HG03521 (cell line): Measurements from ENCODE around the gene KCNH2.
"Not testable (repeated sequence)": the region's sequence is repeated elsewhere in the genome, so short reads cannot be mapped to it uniquely, and the experiment has no call there.

Experiments used
- ATAC-seq: cut with Tn5 transposase; IDR thresholded peaks from one replicate; pipeline ENCODE4 v1.9.1; 2021; ENCODE audit warnings: mild to moderate bottlenecking, moderate library complexity; ENCODE audit not compliant: unreplicated experiment

The KCNH2 gene, protein sequence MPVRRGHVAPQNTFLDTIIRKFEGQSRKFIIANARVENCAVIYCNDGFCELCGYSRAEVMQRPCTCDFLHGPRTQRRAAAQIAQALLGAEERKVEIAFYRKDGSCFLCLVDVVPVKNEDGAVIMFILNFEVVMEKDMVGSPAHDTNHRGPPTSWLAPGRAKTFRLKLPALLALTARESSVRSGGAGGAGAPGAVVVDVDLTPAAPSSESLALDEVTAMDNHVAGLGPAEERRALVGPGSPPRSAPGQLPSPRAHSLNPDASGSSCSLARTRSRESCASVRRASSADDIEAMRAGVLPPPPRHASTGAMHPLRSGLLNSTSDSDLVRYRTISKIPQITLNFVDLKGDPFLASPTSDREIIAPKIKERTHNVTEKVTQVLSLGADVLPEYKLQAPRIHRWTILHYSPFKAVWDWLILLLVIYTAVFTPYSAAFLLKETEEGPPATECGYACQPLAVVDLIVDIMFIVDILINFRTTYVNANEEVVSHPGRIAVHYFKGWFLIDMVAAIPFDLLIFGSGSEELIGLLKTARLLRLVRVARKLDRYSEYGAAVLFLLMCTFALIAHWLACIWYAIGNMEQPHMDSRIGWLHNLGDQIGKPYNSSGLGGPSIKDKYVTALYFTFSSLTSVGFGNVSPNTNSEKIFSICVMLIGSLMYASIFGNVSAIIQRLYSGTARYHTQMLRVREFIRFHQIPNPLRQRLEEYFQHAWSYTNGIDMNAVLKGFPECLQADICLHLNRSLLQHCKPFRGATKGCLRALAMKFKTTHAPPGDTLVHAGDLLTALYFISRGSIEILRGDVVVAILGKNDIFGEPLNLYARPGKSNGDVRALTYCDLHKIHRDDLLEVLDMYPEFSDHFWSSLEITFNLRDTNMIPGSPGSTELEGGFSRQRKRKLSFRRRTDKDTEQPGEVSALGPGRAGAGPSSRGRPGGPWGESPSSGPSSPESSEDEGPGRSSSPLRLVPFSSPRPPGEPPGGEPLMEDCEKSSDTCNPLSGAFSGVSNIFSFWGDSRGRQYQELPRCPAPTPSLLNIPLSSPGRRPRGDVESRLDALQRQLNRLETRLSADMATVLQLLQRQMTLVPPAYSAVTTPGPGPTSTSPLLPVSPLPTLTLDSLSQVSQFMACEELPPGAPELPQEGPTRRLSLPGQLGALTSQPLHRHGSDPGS

DNA sequence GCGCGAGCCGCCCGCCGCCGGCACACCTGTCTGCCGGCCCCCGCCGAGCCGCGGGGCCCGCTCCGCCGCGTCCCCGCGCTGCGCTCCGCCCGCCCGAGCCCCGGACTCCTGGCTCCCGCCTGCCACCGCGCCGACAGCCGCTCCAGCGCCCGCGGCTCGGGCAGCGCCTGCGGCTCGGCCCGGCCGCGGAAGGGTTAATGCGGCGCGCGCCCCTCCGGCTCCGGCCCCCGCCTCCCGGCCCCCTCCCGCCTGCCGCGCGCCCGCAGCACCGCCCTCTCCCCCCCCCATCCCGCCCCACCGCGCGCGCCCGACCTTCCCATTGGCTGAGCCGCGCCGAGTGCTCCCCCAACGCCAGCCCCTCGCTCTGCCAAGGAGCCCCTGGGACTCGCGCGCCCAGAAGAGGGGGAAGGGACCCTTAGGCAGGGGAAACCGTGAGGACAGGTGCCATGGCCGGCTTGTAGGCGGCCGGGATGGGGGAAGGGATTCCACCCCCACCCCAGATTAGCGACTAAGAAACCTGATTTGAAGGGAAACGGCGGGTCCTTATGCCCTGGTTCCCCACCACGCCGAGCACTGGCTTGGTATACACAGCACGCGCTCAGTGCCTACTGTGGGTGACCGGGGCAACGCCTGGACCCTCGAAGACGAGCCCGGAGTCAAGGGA lies at the start of gene KCNH2:
TSS of gene KCNH2 (minus strand) at position 196 of the 664 bp plus-strand sequence. CDS start 408 bp downstream, outside the sequence.
- ATAC-seq: no peak

DNA sequence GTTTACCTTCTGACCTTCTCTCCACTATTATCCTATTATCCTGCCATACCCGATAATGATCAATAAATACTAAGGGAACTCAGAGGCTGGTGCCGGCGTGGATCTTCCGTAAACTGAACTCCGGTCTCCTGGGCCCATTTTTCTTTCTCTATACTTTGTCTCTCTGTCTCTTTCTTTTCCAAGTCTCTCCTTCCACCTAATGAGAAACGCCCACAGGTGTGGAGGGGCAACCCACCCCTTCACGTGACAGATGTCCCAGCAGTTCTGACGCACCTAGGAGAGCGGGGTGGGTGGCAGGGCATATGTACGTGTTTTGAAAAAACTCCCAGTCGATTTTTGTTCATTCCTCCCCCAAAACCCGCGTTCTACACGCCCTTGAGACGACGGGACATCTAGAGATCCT lies 49.6 kb upstream of the KCNH2 start:
- ATAC-seq: not testable (repeated sequence)

DNA sequence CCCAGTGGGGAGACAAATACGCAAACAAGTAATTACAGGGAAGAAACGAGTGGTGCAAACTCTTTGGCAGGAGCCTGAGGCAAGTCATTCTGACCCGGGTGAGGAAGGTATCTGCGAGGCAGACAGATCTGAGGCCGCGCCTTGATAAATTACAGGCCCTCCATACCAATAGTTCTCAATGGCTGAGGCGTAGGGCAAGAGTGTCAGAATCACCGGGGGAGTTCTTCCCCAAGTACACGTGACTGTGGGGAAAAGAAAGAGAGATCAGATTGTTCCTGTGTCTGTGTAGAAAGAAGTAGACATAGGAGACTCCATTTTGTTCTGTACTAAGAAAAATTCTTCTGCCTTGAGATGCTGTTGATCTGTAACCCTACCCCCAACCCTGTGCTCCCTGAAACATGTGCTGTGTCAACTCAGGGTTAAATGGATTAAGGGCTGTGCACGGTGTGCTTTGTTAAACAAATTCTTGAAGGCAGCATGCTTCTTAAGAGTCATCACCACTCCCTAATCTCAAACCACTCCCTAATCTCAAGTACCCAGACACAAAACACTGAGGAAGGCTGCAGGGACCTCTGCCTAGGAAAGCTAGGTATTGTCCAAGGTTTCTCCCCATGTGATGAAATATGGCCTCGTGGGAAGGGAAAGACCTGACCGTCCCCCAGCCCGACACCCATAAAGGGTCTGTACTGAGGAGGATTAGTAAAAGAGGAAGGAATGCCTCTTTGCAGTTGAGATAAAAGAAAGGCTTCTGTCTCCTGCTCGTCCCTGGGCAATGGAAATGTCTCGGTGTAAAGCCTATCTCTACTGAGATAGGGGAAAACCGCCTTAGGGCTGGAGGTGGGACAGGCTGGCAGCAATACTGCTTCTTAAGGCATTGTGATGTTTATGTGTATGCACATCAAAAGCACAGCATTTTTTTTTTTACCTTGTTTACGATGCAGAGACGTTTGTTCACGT lies 48.9 kb upstream of the KCNH2 start:
- not testable (repeated sequence) for ATAC-seq

DNA sequence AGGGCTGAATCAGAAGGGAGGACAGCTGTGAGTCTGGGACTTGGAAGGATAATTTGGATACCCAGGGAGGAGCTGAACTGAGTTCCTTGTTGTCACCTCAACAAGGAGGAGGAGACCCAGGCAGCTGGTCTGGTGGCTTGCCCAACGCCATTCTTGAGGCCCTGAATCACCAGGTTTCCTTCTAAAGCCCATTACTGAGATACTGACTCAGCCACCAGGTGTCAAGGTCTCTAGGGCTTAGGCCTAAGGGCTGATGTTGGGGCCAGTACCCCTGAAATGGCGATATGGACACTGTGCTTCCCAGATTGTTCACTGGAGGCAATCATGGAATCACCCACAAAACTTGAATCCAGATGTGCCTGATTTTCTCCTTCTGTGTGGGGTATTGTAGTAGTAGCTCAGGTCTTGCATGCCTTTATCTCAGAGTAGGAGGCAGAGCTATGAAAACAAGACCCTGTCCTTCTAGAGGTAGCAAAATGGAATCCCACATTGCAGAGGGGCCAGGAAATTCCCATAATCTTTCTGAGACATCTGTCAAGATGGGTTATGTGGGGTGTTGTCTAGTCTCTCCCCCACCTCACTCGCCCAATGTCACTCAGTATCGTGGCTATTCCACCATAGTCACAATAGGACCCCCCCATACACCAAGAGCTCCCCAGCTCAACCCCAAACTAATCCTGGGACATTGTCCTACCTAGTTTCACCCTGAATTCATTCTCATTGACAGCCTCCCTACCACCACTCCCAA lies 48.0 kb upstream of the KCNH2 start:
- ATAC-seq: no peak

DNA sequence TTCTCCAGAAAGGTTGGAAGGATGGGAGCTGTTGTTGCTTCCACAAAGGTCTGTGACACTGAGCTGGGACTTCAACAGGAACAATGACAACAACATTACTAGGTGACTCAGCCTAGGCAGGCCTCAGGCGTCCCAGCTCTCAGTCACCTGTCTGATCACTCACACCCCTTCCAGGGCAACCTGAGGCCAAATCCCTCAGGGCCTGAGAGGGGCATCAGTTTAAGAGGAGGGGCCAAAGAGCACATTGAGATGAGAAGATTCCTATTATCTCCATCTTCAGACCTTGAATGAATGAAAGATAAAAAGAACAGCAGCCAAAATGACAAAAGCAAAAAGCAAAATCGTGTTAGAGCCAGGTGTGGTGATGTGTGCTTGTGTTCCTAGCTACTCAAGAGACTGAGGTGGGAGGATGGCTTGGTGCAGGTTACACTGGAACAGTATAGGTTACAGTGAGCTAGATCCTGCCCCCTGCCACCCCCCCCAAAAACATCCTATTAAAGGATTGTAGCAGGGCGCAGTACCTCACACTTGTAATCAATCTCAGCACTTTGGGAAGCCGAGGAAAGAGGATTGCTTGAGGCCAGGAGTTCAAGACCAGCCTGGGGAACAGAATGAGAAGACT lies 46.4 kb upstream of the KCNH2 start, which contains the start of gene ATG9B:
TSS of gene ATG9B (minus strand) at position 60 of the 622 bp plus-strand sequence. CDS start 71 bp downstream, outside the sequence.
- no peak for ATAC-seq

DNA sequence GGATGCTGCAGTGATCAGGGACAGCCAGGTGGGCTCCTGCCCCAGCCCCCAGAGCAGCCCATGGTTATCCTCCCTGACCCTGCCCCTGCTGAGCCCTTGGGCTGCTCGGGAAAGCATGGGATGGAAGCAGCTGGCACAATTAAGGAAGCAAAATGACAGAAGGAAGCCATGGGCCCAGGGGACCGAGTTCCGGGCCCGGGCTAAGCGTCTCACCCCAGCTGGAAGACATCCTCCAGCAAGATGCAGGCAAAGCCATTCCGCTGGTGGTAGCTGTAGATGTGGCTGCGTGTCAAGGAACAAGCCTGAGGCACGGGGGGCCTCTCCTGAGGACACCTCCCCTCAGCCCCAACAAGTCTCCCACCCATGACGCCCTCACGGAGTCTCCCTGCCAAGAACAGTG lies 45.1 kb upstream of the KCNH2 start:
- ATAC-seq: no peak

DNA sequence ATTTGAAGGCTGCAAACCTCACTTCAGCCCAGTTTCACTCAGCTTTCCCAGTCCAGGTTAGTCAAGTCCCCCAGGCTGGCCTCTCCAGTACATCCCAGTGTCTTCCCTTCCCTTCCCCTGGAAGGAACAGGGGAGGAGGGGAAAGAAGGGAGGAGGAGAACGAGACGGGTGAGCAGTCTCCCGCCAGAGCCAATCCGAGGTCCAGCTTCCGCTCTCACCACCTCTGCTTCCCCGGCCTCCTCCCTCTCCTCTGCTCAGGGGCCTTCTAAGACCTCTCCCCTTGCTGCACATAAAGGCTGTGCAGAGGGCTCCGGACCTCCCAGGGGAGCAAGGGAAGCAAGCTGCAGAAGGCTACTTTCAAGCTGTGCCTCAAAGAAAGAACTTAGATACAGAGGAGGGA lies 42.1 kb upstream of the KCNH2 start:
- no peak for ATAC-seq

DNA sequence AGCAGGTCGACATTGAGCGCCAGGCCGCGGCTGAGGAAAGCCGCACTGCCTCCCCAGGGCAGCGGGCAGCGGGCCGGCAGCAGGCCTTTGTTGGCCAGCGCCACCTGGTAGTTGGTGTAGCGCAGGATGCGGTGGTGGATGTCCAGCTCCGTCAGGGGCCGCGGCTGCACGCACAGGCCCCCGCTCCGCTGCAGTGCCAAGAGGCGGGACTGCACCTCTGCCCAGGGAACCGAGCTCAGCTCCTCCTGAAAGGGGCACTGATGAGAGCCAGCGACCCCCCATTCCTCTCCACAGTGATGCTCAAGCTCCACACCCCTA lies 41.0 kb upstream of the KCNH2 start:
- ATAC-seq: no peak

DNA sequence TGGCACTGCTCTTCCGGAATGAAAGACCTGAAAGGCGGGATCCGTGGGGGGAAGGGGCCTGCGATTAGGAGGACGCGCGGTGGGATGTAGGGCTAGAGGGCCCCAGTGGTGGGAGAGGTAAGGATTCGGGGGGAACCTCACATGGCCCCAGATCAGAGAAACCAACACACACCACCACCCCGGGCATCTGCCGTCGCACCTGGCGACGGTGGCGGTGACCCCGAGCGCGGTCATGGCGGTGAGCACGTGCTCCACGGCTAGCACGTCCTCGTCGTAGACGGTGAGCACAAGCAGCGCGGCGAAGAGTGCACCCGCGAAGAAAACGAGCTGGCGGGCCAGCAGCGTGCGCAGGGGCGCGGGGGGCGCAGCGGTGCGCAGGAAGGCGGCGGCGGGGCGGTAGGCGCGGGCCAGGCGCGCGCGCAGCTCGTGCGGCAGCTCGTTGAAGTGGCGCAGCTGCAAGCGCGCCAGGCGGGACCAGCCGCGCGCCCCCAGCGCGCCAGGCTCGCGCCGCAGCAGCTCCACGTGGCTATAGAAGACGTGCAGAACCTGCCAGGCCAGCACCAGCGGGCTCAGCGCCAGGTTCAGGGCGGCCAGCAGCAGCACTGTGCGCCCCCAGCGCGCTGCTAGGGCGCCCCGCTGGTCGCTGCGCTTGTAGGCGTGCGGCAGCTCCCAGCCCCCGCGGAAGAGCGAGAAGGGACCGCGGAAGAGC lies 40.5 kb upstream of the KCNH2 start:
- no peak for ATAC-seq

DNA sequence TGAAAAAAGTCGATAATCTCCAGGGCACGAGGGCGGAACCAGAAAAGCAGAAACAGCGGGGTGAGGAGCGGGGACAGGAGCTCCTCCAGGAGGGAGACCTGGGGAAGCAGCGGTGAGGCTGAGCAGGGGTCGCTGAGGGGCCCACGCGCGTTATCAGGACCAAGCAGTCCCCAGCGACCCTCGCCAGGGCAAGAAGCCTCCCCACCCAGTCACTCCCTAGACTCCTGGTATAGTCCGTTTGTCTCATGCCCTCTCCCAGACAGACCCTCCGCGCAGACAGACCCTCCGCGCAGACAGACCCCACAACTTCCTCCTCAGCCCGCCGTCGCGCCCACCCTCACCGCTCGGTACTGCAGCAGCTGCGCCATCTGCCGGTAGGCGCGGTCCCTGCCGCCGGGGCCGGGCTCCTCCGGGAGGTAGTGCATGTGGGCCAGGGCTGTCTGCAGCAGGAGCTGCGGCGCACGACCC lies 39.9 kb upstream of the KCNH2 start:
- ATAC-seq: no peak

DNA sequence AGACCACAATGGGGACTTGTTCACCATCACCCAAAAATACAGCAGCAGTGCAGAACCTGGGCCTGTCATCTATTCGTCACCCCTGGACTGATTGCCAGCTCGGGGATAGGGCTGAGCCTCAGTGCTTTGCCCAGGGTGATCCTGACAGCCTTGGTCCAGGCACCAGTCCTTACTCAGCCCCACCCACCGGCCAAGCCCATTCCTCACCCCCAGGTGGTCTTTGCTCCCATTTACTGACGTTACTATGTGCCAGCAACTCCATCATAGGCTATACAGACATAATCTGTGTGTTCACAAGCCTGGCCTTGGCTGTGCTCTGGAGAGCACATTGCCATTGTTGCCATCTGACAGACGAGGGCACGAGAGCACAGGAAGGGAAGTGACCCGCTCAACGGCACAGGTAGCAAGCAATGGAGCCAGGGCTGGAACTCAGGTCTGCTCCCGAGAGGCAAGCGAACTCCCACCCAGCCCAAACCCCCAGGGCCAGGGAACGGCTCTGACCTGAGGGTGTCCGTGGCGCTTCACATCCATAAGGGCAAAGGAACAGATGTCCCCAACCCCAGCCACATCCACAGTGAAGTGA lies 39.3 kb upstream of the KCNH2 start:
- ATAC-seq: no peak

DNA sequence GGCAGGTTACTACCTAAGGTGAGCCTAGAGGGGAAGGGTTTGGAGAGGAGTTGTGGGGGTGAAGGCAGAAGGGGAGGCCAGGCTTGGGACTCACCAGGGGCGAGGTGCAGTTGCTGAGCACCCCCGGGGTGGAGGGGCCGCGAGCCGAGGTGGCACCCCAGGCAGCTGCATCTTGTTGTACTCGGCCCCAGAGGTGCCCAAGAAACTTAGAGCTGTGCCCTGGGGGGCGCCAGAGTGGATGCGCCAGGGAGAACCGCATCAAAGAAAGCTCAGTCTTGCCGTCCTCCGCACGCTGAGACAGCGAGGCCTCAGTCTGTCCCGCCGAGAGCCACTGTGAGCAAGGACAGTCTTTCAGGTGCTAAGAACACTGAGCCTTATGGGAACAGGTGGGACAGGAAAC lies 38.8 kb upstream of the KCNH2 start:
- ATAC-seq: no peak

DNA sequence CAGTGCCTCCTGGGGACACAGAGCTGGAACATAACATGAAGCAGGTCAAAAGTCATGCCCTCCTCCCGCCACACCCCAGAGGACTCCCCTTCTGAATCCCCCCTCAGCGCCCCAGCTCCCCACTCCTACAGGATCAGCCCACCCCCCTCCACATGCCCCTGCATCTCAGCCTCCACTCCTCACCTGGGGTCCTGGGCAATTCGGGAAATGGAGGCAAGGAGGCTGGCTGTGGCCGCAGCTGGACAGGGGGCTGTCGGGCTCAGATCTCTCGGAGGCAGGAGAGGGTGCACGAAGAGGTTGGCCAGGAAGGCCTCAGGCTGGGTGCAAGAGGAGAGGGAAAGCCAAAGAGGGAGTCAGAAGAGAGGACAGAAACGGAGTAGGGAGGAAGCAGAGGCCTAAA lies 38.4 kb upstream of the KCNH2 start:
- ATAC-seq: no peak

DNA sequence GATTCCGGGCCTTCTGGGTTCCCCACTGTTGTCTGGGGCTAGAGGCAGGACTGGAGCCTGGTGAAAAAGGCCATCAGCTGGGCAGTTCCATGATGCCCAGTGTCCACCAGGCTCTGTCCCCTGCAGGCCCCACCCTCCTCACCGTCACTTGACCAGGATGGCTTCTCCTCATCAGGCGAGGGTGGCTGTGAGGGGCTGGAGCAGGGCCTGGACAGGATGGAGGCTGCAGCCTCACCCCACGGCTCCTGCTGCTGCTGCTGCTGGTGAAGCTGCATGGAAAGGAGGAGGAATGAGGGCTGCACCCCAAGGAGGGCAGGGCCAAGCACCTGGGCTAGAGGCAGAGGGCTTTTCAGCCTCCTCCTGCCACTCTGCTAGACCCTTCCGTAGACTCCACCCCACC lies 37.8 kb upstream of the KCNH2 start:
- ATAC-seq: no peak

DNA sequence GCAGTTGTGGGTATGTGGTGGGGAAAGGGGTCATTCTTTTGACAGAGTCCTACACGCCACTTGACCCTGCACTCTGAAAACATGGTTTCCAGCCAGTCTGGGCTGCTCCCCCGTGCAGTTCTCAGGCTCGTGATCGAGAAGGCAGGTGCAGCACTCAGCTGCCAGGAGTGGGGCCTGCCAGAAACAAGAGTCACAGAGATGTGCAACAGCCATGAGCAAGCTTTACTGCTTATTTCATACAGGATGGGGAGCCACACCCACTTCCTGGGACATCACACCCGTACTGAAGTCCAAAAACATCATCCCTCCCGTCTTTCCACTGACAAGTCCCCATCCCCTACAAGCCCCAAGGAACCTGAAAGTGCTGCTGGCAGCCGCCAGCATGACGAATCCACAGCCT lies 36.8 kb upstream of the KCNH2 start:
- ATAC-seq: no peak

DNA sequence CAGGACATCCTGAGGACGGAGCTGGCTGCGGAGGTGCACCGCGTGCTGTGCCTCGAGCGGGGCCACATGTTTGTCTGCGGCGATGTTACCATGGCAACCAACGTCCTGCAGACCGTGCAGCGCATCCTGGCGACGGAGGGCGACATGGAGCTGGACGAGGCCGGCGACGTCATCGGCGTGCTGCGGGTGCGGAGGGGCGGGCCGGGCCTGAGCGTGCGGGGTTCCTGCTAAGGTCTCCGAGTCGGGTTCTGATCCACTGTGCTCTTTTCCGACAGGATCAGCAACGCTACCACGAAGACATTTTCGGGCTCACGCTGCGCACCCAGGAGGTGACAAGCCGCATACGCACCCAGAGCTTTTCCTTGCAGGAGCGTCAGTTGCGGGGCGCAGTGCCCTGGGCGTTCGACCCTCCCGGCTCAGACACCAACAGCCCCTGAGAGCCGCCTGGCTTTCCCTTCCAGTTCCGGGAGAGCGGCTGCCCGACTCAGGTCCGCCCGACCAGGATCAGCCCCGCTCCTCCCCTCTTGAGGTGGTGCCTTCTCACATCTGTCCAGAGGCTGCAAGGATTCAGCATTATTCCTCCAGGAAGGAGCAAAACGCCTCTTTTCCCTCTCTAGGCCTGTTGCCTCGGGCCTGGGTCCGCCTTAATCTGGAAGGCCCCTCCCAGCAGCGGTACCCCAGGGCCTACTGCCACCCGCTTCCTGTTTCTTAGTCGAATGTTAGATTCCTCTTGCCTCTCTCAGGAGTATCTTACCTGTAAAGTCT lies 35.8 kb upstream of the KCNH2 start:
- ATAC-seq: no peak

DNA sequence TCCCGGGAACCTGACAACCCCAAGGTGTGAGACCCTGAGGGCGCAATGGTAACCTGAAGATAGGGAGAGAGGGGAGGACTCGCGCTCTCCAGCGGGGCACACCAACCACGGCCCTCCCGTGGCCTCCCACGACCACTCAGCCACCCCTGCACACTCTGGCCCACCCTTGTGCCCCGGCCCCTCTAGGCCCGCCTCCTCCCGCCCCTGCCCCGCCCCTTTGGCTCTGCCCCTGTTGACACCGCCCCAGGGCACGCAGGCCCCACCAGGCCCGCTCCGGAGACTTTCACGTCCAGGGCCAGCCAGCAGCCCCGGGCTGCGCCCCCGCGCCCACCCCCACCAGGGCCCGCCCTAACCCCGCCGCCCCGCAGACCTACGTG lies 35.2 kb upstream of the KCNH2 start:
- ATAC-seq: no peak
